Measurements from ENCODE around the gene HOXA5.

The HOXA5 gene

DNA sequence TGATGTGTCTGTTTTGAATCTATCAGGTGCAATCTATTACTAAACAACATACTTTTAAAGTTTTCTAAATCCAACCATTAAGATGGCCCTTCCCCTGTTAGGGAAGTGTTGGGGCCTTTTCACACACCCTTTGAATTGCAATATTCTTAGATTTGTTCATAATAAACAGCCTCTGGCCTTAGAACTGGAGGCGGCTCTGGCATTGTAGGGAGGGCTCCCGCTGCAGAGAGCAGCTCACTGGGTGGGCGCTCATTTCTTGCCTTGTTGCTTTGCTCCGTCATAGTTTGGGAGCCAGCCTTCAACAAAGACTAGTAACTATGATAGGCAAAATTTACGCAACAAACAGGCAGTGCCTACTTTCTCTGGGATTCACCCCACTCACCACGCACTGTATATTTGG lies 34.9 kb upstream of the HOXA5 start:
- DNase-seq = peak; percentile 25
- peak overlapping the region; percentile 79 for H3K27ac Mint-ChIP-seq
- TF ChIP-seq, protein P1, sequence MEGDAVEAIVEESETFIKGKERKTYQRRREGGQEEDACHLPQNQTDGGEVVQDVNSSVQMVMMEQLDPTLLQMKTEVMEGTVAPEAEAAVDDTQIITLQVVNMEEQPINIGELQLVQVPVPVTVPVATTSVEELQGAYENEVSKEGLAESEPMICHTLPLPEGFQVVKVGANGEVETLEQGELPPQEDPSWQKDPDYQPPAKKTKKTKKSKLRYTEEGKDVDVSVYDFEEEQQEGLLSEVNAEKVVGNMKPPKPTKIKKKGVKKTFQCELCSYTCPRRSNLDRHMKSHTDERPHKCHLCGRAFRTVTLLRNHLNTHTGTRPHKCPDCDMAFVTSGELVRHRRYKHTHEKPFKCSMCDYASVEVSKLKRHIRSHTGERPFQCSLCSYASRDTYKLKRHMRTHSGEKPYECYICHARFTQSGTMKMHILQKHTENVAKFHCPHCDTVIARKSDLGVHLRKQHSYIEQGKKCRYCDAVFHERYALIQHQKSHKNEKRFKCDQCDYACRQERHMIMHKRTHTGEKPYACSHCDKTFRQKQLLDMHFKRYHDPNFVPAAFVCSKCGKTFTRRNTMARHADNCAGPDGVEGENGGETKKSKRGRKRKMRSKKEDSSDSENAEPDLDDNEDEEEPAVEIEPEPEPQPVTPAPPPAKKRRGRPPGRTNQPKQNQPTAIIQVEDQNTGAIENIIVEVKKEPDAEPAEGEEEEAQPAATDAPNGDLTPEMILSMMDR (IDR thresholded peaks at IDR 0.05) = no peak
- H3K4me1 Mint-ChIP-seq = peaks cover 80% of the 10 kb centered on the region
- H3K9me3 Mint-ChIP-seq = no peaks in the 10 kb centered on the region
- H3K4me3 Mint-ChIP-seq = peak overlapping the region; percentile 97
- peaks cover 4% of the 10 kb centered on the region for H3K36me3 Mint-ChIP-seq (ENCODE audit: low read depth)
- H3K27me3 Mint-ChIP-seq (ENCODE audit: low read depth, poor library complexity) = peaks cover 48% of the 10 kb centered on the region

DNA sequence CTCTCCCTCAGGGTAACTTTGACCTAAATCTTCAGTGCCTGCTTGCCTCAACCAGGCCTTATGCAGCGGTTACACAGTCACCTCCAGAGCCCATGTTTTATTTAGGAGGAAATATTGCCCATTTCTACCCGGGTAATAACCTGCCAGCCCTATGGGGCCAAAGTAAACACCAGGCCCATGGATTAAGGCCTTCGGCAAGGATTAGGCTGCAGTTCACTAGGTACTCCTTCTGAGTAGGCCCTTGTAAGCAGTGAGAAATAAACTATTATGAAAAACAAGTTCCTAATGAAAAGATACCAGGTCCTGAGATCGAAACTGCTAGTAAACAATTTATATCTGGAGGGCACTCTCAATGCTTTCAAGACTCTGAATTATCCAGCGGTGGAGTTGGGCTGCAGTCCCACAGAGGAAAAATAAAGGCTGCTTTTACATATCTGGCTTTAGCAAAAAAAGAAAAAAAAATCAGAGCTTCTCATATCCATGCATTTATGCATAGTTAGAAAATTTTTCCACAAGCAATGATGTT lies 34.4 kb upstream of the HOXA5 start:
- DNase-seq = no peak
- H3K4me1 Mint-ChIP-seq = peaks cover 78% of the 10 kb centered on the region
- peaks cover 4% of the 10 kb centered on the region for H3K36me3 Mint-ChIP-seq (ENCODE audit: low read depth)
- H3K27ac Mint-ChIP-seq = peak overlapping the region; percentile 94
- no peaks in the 10 kb centered on the region for H3K9me3 Mint-ChIP-seq
- TF ChIP-seq, protein P1 (IDR thresholded peaks at IDR 0.05) = no peak
- peak overlapping the region; percentile 97 for H3K4me3 Mint-ChIP-seq
- peaks cover 45% of the 10 kb centered on the region for H3K27me3 Mint-ChIP-seq (ENCODE audit: low read depth, poor library complexity)

DNA sequence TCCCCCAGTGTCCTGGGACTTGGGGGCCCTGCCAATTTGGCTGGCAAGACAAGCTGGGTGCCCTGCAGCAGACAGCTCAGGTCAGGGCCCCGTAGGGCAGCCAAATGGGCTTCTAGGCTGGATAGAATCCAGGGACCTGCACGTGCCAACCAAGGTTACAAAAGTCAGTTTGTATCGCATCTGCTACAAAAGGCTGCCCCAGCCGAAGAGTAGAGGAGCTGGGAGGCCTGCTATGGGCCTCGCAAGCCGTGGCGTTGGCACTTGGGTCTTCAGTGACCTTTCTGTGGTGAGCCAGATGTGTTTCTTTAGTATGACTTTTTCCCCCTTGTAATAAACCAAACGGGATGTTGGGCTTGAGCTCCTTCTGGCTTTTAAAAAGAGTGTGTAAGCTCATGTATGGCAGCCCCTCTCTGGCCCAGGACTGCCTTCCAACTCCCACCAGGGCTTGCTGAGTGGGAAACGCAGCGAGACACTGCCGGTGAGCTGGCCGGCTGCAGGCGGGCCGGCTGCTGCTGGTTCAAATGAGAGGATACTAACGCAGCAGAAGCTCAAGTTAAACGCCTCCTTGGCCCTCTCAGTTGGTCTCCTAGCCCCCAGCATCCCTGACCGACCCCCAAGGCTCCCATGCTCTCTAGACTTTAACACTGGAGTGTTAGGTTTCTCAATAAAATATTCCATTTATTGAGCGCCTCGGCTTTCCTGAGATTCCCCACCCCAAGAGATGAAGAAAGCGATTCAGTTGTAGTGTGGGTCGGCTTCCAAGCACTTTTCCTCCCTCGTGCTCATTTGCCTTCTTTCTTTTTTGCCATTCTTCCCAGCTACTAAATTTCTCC lies 33.7 kb upstream of the HOXA5 start:
- peak; percentile 26 for DNase-seq
- peak overlapping the region; percentile 95 for H3K27ac Mint-ChIP-seq
- H3K4me3 Mint-ChIP-seq = peak overlapping the region; percentile 97
- peaks cover 41% of the 10 kb centered on the region for H3K27me3 Mint-ChIP-seq (ENCODE audit: low read depth, poor library complexity)
- peaks cover 73% of the 10 kb centered on the region for H3K4me1 Mint-ChIP-seq
- TF ChIP-seq, protein P1 (IDR thresholded peaks at IDR 0.05) = no peak
- peaks cover 4% of the 10 kb centered on the region for H3K36me3 Mint-ChIP-seq (ENCODE audit: low read depth)
- no peaks in the 10 kb centered on the region for H3K9me3 Mint-ChIP-seq

DNA sequence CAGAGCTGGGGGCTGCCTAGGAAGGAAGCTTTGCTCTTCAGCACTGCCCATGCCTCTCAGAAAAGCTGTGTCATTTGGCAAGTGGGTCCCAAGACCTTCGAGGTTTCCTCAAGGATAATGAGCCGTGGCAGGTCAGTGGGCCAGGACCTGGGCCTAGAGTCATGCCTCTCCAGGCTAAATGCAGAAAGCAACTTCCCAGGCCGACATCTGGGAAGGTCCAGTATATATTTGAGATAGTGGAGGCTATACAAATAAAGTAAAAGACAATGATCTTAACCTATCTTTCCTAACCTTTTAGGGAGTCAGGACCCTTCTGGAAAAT lies 33.0 kb upstream of the HOXA5 start:
- TF ChIP-seq, protein P1 (IDR thresholded peaks at IDR 0.05) = no peak
- peaks cover 43% of the 10 kb centered on the region for H3K27me3 Mint-ChIP-seq (ENCODE audit: low read depth, poor library complexity)
- peak; percentile 4 for DNase-seq
- peak overlapping the region; percentile 95 for H3K27ac Mint-ChIP-seq
- H3K4me3 Mint-ChIP-seq = peak overlapping the region; percentile 97
- peaks cover 76% of the 10 kb centered on the region for H3K4me1 Mint-ChIP-seq
- H3K36me3 Mint-ChIP-seq (ENCODE audit: low read depth) = peaks cover 11% of the 10 kb centered on the region
- H3K9me3 Mint-ChIP-seq = no peaks in the 10 kb centered on the region

DNA sequence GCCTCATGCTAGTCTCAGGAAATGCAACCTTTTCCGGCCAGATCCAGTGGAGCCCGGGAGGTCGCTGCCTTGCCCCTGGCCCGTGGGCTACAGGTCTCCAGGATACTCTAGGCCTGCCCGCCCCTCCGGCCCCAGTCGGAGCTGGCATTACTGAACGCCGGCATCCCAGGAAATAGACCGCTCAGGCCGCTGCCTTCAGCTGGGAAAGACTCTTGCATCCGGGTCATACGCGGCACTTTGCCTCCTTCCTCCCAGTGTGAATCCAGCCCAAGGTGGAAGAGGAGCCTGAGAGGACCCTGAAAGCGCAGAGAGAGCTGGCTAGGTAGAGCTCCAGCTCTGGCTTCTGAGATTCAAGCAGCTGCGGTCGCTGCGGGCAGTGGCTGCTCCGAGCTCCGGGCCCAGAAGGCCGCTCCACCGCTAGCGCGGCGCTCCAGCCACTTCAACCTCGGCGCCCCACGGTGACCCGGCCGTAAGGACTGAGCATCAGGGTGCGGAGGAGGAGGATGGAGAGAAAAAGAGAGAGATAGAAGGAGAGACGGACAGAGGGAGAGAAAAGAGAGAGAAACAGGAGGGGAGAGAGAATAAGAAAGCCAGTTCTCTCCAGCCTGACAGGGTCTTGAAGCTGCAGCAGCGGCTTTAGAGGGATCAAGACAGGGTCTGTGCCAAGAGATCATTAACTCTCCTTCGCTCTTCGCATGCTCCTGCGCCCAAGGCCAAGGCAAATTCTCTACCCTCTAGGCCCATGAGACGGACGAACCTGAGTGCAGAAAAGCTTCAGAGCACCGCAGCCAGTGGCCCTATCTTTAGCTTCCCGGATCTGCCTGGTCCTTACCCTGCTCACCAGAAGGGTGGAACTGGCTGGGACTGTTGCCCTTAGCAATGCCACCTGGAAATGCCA lies 32.4 kb upstream of the HOXA5 start:
- H3K9me3 Mint-ChIP-seq = no peaks in the 10 kb centered on the region
- peak overlapping the region; percentile 95 for H3K27ac Mint-ChIP-seq
- peak overlapping the region; percentile 97 for H3K4me3 Mint-ChIP-seq
- DNase-seq = peak; percentile 48
- H3K27me3 Mint-ChIP-seq (ENCODE audit: low read depth, poor library complexity) = peaks cover 41% of the 10 kb centered on the region
- H3K36me3 Mint-ChIP-seq (ENCODE audit: low read depth) = peaks cover 17% of the 10 kb centered on the region
- TF ChIP-seq, protein P1 (IDR thresholded peaks at IDR 0.05) = no peak
- peaks cover 75% of the 10 kb centered on the region for H3K4me1 Mint-ChIP-seq

Data from nephron progenitor cell (in vitro differentiated cells).